Measurements from ENCODE around the gene ELFN2. TPM values are rescaled to one million over a fixed set of nuclear protein-coding genes. Genes with fewer than 3 reads are reported as not detected.

The ELFN2 gene
- polyA plus RNA-seq, 1 donor from 2014 or later: 4.4 TPM

GRCh38 chr22:37335806-37336199 is 91.5 kb downstream of the ELFN2 start:
- H3K79me2 ChIP-seq (replicated peaks; ENCODE audit: insufficient read depth, low read length): no peaks in the 10 kb centered on the region
- no peaks in the 10 kb centered on the region for H4K20me1 ChIP-seq (ENCODE audit: insufficient read depth)
- H2AFZ ChIP-seq (ENCODE audit: low read depth, low read length): no peak overlapping the region
- H3K9me2 ChIP-seq (ENCODE audit: insufficient read depth, low read length): no peaks in the 10 kb centered on the region
- H3K9me3 ChIP-seq (ENCODE audit: low read length): no peaks in the 10 kb centered on the region
- H3K27me3 ChIP-seq (ENCODE audit: insufficient read depth, low read depth, low read length): peaks cover 46% of the 10 kb centered on the region
- no peak overlapping the region for H3K9ac ChIP-seq (ENCODE audit: low read length)
- TF ChIP-seq CTCF (IDR thresholded peaks at IDR 0.05; ENCODE audit: poor library complexity, severe bottlenecking): no peak
- TF ChIP-seq POLR2AphosphoS5 (IDR thresholded peaks at IDR 0.05): no peak
- TF ChIP-seq REST (IDR thresholded peaks at IDR 0.05; ENCODE audit: borderline replicate concordance): no peak
- TF ChIP-seq SMC3 (conservative IDR thresholded peaks at IDR 0.05; ENCODE audit: poor library complexity): no peak
- TF ChIP-seq RAD21 (conservative IDR thresholded peaks at IDR 0.05): no peak
- no peak for TF ChIP-seq MXI1 (conservative IDR thresholded peaks at IDR 0.05; ENCODE audit: poor library complexity, severe bottlenecking)
- TF ChIP-seq EP300 (conservative IDR thresholded peaks at IDR 0.05; ENCODE audit: poor library complexity, severe bottlenecking): no peak
- no peak for TF ChIP-seq TAF1 (IDR thresholded peaks at IDR 0.05; ENCODE audit: low read depth)
- no peak for TF ChIP-seq EZH2 (IDR thresholded peaks at IDR 0.05; ENCODE audit: borderline replicate concordance, insufficient read depth, low read length, poor library complexity, severe bottlenecking)
- no peak overlapping the region for H3K4me2 ChIP-seq (ENCODE audit: low read length)
- no peak overlapping the region for H3K4me3 ChIP-seq (ENCODE audit: low read length)
- H3K27ac ChIP-seq (ENCODE audit: low read length): no peak overlapping the region
- H3K36me3 ChIP-seq (ENCODE audit: insufficient read depth, low read length): no peaks in the 10 kb centered on the region
- H3F3A ChIP-seq (ENCODE audit: insufficient read depth, low read length, poor library complexity, severe bottlenecking): no peaks in the 10 kb centered on the region

GRCh38 chr22:37334859-37335805 is 92.1 kb downstream of the ELFN2 start:
- H3K36me3 ChIP-seq (ENCODE audit: insufficient read depth, low read length): no peaks in the 10 kb centered on the region
- H3K27ac ChIP-seq (ENCODE audit: low read length): no peak overlapping the region
- no peak overlapping the region for H2AFZ ChIP-seq (ENCODE audit: low read depth, low read length)
- H4K20me1 ChIP-seq (ENCODE audit: insufficient read depth): no peaks in the 10 kb centered on the region
- no peaks in the 10 kb centered on the region for H3K9me2 ChIP-seq (ENCODE audit: insufficient read depth, low read length)
- no peaks in the 10 kb centered on the region for H3K79me2 ChIP-seq (replicated peaks; ENCODE audit: insufficient read depth, low read length)
- H3K4me3 ChIP-seq (ENCODE audit: low read length): peak overlapping the region; percentile 23
- H3K27me3 ChIP-seq (ENCODE audit: insufficient read depth, low read depth, low read length): peaks cover 46% of the 10 kb centered on the region
- H3K9ac ChIP-seq (ENCODE audit: low read length): no peak overlapping the region
- no peaks in the 10 kb centered on the region for H3K9me3 ChIP-seq (ENCODE audit: low read length)
- TF ChIP-seq CTCF (IDR thresholded peaks at IDR 0.05; ENCODE audit: poor library complexity, severe bottlenecking): no peak
- no peak for TF ChIP-seq TAF1 (IDR thresholded peaks at IDR 0.05; ENCODE audit: low read depth)
- TF ChIP-seq POLR2AphosphoS5 (IDR thresholded peaks at IDR 0.05): no peak
- H3F3A ChIP-seq (ENCODE audit: insufficient read depth, low read length, poor library complexity, severe bottlenecking): no peaks in the 10 kb centered on the region
- no peak overlapping the region for H3K4me2 ChIP-seq (ENCODE audit: low read length)

Data from neural cell (in vitro differentiated cells).